Prostate gland (tissue), 2 donors: ENCODE results near the gene RPS15.
A peak's percentile ranks its signal among the peaks of the same experiment; 100 is the strongest.

Experiments
- CTCF ChIP-seq, 4 experiments: fragments of 200-600 bp in 2 of 4; fragments of 450-650 bp in 2 of 4; sonication (generic) in 2 of 4; IDR thresholded peaks; 1 replicate in 3 of 4; 2 replicates in 1 of 4; pipeline ENCODE4 v1.5.1; 2016 to 2019; ENCODE audit warnings: antibody characterized with exemption in 4 of 4, mild to moderate bottlenecking in 2 of 4, moderate library complexity in 2 of 4
- POLR2A ChIP-seq: fragments of 450-650 bp; IDR thresholded peaks from one replicate; pipeline ENCODE4 v1.6.1; 2016; ENCODE audit warnings: antibody characterized with exemption, mild to moderate bottlenecking
- POLR2AphosphoS5 ChIP-seq: sonication (generic); formaldehyde crosslinking; IDR thresholded peaks from one replicate; pipeline ENCODE4 v1.6.1; 2017; ENCODE audit warnings: antibody characterized with exemption

GRCh38 chr19:1429750-1430149 lies 8.4 kb upstream of the RPS15 start:
- no peak for TF ChIP-seq POLR2A
- peak; percentile 32 for TF ChIP-seq POLR2AphosphoS5
- TF ChIP-seq CTCF (IDR thresholded peaks at IDR 0.05): no peak
